Stomach (tissue), 4 donors: Measurements from ENCODE around the gene NAT16.

Experiments used
- CTCF ChIP-seq, 7 experiments: fragments of 450-650 bp in 4 of 7; fragments of 200-600 bp in 3 of 7; sonication (generic) in 3 of 7; IDR thresholded peaks; one replicate each; pipeline ENCODE4 v1.5.1; 2016 to 2019; ENCODE audit warnings: antibody characterized with exemption in 7 of 7, control low read depth in 2 of 7, mild to moderate bottlenecking in 1 of 7
- EP300 ChIP-seq: sonication (generic); formaldehyde crosslinking; IDR thresholded peaks from one replicate; pipeline ENCODE4 v1.6.1; 2017; ENCODE audit warnings: antibody characterized with exemption
- POLR2A ChIP-seq, 4 donors: fragments of 450-650 bp; IDR thresholded peaks; one replicate each; pipeline ENCODE4 v1.6.1; 2016; ENCODE audit warnings: antibody characterized with exemption in 4 of 4, control low read depth in 2 of 4, mild to moderate bottlenecking in 1 of 4, moderate library complexity in 1 of 4
- POLR2AphosphoS5 ChIP-seq, 3 donors: sonication (generic); formaldehyde crosslinking; IDR thresholded peaks; one replicate each; pipeline ENCODE4 v1.6.1; 2016; ENCODE audit warnings: antibody characterized with exemption in 3 of 3

- TF ChIP-seq CTCF (IDR thresholded peaks at IDR 0.05): no peak
- no peak for TF ChIP-seq POLR2A (IDR thresholded peaks at IDR 0.05)
- TF ChIP-seq POLR2AphosphoS5 (IDR thresholded peaks at IDR 0.05): no peak
- TF ChIP-seq EP300: no peak
These were observed 10.8 kb downstream of the NAT16 start for GRCh38 chr7:101169110-101169837.
